Hypothalamus (tissue), 51 donors: ENCODE measurements around the gene BICD2.

Source experiments
- DNase-seq, 51 donors: peaks; one replicate each; lab custom pipeline; 2025; lab: John Stamatoyannopoulos, UW

The BICD2 gene

GRCh38 chr9:92717201-92718085 is 47.2 kb downstream of the BICD2 start:
- no peak for DNase-seq

DNA sequence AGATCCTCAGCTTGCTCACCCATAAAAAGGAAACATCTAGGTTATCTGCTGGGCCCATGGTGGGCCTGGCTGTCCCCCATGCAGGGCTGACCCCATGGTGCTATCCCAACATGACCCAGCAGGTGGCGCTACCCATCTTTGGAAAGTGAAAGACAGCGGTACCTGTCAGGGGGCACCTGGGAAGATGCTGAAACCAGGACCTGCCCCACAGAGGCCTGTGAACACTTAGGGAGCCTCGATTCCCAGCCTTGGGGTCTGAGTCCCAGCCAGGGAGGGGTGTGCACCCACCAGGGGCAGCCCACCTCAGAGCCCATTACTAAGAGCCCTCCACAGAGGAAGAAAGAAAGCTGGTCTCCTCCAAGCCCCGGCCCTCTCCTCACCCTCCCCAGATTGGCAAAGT is 48.1 kb downstream of the BICD2 start:
- DNase-seq, result peak in 28 of 51 donors; percentile 13 to 65 (median 33)

GRCh38 chr9:92715488-92716231 is 49.0 kb downstream of the BICD2 start:
- DNase-seq, result no peak

GRCh38 chr9:92714787-92715487 is 49.7 kb downstream of the BICD2 start:
- no peak for DNase-seq

DNA sequence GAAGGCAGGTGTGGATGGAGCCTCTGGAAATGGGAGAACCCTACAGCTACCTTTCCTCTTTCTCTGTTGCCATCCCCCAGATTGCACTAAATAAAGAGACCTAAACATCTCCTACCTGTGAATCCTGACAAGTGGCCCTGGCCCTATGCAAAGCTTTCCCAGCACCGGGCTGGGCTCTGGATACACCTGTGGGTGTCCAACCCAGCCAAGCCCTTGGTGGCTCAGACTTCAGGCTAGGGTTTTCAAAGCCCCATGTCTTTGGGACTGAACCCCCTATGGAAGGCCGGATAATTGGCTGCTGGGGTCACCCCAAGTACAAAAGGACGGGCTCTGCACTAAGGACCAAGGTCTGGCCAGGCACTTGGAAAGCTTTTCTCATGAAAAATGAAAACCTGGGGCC is 50.6 kb downstream of the BICD2 start:
- DNase-seq, result no peak

GRCh38 chr9:92713528-92713927 is 51.1 kb downstream of the BICD2 start:
- no peak for DNase-seq

DNA sequence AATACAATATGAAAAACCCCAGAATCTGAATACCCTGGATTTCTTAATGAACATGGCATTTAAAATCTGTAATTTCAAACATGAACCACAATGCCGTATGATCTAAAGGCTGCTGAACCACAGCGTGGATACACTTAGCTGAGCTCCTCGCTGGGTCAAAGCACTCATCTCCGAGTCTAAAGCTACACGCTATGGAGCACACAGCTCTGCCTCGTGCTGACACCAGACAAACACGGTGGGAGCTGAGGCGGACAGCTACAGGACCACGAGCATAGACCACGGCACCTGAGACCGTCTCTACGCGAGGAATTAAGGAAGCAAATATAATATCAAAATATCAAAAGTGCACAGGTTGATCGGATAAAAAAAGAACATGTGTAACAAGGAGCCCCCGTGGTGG is 51.9 kb downstream of the BICD2 start:
- no peak for DNase-seq

DNA sequence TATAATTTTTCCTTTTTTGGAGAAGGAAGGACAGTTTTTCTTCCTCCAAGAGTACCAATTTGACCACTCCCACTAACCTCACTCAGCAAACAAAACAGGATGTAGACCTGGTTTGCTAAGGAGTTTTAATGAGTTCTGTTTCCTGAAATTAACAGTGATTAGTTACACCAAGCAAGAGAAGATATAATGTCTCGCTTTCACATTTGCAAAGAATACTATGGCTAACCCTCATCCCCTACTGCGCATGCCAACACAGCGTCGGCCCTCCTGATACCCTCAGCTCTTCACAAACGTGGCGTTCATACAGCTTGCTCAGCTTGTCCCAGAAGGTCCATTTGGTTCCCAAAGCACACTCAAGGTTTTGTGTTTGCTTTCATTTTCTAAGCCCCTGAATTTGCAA is 52.8 kb downstream of the BICD2 start:
- DNase-seq, result no peak

- no peak for DNase-seq
These were observed 53.5 kb downstream of the BICD2 start for GRCh38 chr9:92711146-92711545.

GRCh38 chr9:92710368-92710767 is 54.3 kb downstream of the BICD2 start:
- DNase-seq, result no peak

DNA sequence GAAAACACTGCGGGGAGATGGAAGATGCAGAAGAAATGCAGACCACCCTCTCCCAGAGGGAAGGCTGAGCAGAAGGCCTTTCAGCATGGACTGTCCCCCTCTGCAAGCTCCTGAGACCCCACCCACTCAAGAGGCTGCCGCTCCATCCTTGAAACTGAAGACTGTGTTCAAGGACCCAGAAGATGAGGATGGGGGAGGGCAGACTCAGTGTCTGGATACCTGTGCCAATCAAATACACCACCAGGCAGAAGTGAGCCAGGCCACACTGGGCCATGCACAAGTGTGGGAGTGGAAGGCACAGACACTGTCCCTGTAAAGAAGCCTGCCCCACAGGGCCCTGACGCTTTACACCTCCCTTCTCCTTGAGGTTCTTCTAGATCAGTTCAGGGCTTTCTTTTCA is 54.7 kb downstream of the BICD2 start:
- no peak for DNase-seq

DNA sequence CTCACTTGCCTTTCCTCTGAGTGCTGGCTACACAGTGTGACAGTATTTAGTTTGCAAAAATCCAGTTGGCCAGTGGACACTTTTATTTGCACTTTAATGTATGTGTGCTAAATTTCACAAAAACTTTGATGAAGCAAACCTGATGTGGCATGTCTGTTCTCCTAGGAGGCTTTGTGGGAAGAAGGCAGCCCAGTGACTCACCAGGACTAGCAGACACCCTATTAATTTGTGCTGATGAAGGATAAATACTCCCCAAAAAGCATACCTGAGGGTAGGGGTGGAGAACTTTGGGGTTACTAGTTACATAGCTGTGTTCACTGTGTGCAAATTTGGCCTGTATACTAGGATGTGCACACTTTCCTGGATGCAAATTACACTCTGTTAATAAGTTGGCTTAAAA is 55.4 kb downstream of the BICD2 start:
- no peak for DNase-seq

DNA sequence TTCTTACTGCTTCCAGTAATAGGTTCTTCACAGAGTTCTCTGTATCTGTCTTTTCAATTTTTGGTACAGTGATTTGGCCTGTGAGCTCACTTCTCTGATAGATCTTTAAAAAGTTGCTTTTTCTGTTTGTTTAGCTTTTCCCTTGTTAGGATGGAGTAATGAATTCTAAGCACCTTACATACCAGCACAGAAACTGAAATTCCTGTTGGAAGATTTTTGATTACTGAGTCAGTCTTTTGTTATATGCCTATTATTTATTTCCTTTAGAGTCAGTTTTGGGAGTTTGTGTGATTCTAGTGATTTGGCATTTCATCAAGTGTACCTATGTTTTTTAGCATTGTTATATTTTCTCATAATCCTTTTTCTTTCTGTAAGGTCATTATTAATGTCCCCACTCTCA is 57.1 kb downstream of the BICD2 start:
- no peak for DNase-seq

- DNase-seq, result no peak
These were observed 58.3 kb downstream of the BICD2 start for GRCh38 chr9:92706218-92706940.

GRCh38 chr9:92704528-92704927 is 60.1 kb downstream of the BICD2 start:
- DNase-seq, result no peak

GRCh38 chr9:92696619-92697018 is 68.0 kb downstream of the BICD2 start:
- DNase-seq, result no peak

DNA sequence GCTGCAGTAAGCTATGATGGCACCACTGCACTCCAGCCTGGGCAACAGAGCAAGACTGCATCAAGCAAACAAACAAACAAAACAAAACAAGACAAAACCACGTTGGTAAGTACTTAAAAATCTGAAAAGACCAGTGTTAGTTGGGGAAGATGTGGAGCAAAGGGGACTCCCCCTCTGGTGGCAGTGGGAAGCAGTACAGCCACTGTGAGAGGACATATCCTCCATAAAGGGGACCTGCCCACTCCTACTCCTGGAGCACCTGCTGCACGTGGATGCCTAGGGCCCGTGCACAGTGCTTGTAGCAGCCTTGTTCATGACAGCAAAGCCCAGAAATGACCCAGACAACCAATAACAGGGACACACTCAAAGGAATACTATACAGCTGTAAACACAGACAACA is 77.7 kb downstream of the BICD2 start:
- no peak for DNase-seq

GRCh38 chr9:92685022-92685421 is 79.6 kb downstream of the BICD2 start:
- DNase-seq, result no peak

DNA sequence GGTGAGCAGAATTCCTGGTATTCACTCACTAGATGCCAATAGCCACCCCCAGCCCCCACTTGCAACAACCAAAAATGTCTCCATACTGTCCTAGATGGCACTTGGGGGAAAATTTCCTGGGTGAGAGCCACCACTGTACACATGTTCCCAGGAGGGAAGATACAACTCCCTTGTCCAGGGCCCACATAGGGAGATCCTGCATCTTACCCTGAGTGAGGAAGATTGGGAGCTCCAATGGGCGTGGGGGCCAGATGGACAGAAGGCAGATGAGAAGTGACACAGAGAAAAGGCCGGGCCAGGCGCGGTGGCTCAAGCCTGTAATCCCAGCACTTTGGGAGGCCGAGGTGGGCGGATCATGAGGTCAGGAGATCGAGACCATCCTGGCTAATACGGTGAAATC is 82.4 kb downstream of the BICD2 start:
- DNase-seq, result no peak

GRCh38 chr9:92680166-92681119 is 84.2 kb downstream of the BICD2 start:
- no peak for DNase-seq
